Breast epithelium (tissue), 4 donors: ENCODE results near the gene SMPX. TPM values are rescaled to one million over a fixed set of nuclear protein-coding genes. Genes with fewer than 3 reads are reported as not detected.

Experiments used
- DNase-seq, 2 donors: peaks; one replicate each; pipeline ENCODE4 v3.0.0-alpha.2; 2019; ENCODE audit warnings: low spot score in 2 of 2
- H3K27ac ChIP-seq, 2 donors: fragments of 200-600 bp; sonication (generic) in 1 of 2; one replicate each; pipeline ENCODE4 v1.5.1; 2016 to 2019; ENCODE audit warnings: mild to moderate bottlenecking in 1 of 2
- H3K27me3 ChIP-seq, 2 donors: fragments of 200-600 bp; sonication (generic) in 1 of 2; one replicate each; pipeline versions ENCODE4 v1.5.1 to v1.6.0; 2017 to 2019; ENCODE audit warnings: control low read depth in 1 of 2, mild to moderate bottlenecking in 1 of 2
- H3K36me3 ChIP-seq: fragments of 200-600 bp; one replicate; pipeline ENCODE4 v1.5.1; 2019
- H3K4me1 ChIP-seq, 2 donors: fragments of 200-600 bp; sonication (generic); one replicate each; pipeline ENCODE4 v1.5.1; 2016 to 2019; ENCODE audit warnings: control low read depth in 1 of 2
- H3K4me3 ChIP-seq, 3 donors: fragments of 200-600 bp; sonication (generic); 1 replicate in 2 of 3; 2 replicates in 1 of 3; pipeline ENCODE4 v1.5.1; 2016 to 2019; ENCODE audit warnings: mild to moderate bottlenecking in 3 of 3, moderate library complexity in 2 of 3
- H3K9me3 ChIP-seq, 2 donors: fragments of 200-600 bp; sonication (generic) in 1 of 2; one replicate each; pipeline ENCODE4 v1.5.1; 2016 to 2019; ENCODE audit warnings: control low read depth in 1 of 2
- CTCF ChIP-seq, 3 donors: fragments of 450-650 bp; IDR thresholded peaks; one replicate each; pipeline ENCODE4 v1.5.1; 2016 to 2017; ENCODE audit warnings: antibody characterized with exemption in 3 of 3, mild to moderate bottlenecking in 3 of 3, moderate library complexity in 3 of 3
- POLR2A ChIP-seq: fragments of 450-650 bp; IDR thresholded peaks from one replicate; pipeline ENCODE4 v1.6.1; 2016; ENCODE audit warnings: antibody characterized with exemption, mild to moderate bottlenecking, moderate library complexity
- POLR2AphosphoS5 ChIP-seq, 3 donors: sonication (generic); formaldehyde crosslinking; IDR thresholded peaks; one replicate each; pipeline ENCODE4 v1.6.1; 2017; ENCODE audit warnings: antibody characterized with exemption in 3 of 3
- intact Hi-C: fragments of 100-400 bp; cut with DNase I; formaldehyde crosslinking; loops from one replicate; pipeline ENCODE4 v1.15.1; 2023; ENCODE audit warnings: low total_unique reads
- total RNA-seq, 3 donors: library from RNA; depleted of rRNA; stranded (reverse); fragments of >200 nt; gene quantifications; one replicate each; pipeline ENCODE4 v1.1.0, GENCODE V29; 2016

SMPX gene
- total RNA-seq, 3 donors from 2014 or later, result 1.0 TPM; not detected in 2

- H3K27ac ChIP-seq, result no peak overlapping the region
- no peak overlapping the region for H3K4me3 ChIP-seq
- no peaks in the 10 kb centered on the region for H3K4me1 ChIP-seq
- TF ChIP-seq POLR2A, result no peak
- no peak for TF ChIP-seq CTCF (IDR thresholded peaks at IDR 0.05)
- TF ChIP-seq POLR2AphosphoS5 (IDR thresholded peaks at IDR 0.05), result no peak
- H3K27me3 ChIP-seq, result peaks cover 0 to 16% of the 10 kb centered on the region in 2 donors
- no peak for DNase-seq
- H3K36me3 ChIP-seq, result no peaks in the 10 kb centered on the region
- no peaks in the 10 kb centered on the region for H3K9me3 ChIP-seq
- intact Hi-C loops, result no loop called here
These were observed 58.8 kb downstream of the SMPX start for GRCh38 chrX:21699136-21699535.

- intact Hi-C loops, result no loop called here
- Histone ChIP-seq H3K36me3 (no peaks in the 10 kb centered on the region), H3K27ac (no peak overlapping the region), H3K4me3 (no peak overlapping the region), H3K9me3 (no peaks in the 10 kb centered on the region), H3K4me1 (no peaks in the 10 kb centered on the region), H3K27me3 (peaks cover 0 to 16% of the 10 kb centered on the region in 2 donors)
- no peak for DNase-seq
- TF ChIP-seq POLR2A, result no peak
- TF ChIP-seq POLR2AphosphoS5 (IDR thresholded peaks at IDR 0.05), result no peak
- no peak for TF ChIP-seq CTCF (IDR thresholded peaks at IDR 0.05)
These were observed 59.6 kb downstream of the SMPX start for GRCh38 chrX:21698272-21698671.

- intact Hi-C loops, result no loop called here
- TF ChIP-seq POLR2AphosphoS5 (IDR thresholded peaks at IDR 0.05) (no peak), POLR2A (no peak), CTCF (IDR thresholded peaks at IDR 0.05) (no peak)
- H3K4me1 ChIP-seq, result no peaks in the 10 kb centered on the region
These were observed 66.4 kb downstream of the SMPX start for GRCh38 chrX:21691512-21692018.

GRCh38 chrX:21683941-21684340 lies 74.0 kb downstream of the SMPX start:
- TF ChIP-seq CTCF (IDR thresholded peaks at IDR 0.05) (no peak), POLR2AphosphoS5 (IDR thresholded peaks at IDR 0.05) (no peak), POLR2A (no peak)
- H3K27me3 ChIP-seq, result peaks cover 0 to 15% of the 10 kb centered on the region in 2 donors
- H3K4me3 ChIP-seq, result no peak overlapping the region
- DNase-seq, result no peak
- H3K27ac ChIP-seq, result no peak overlapping the region
- intact Hi-C loops, result loop anchor here (5.0 kb wide), 1 partner anchor 912 kb away; no protein-coding TSS in a partner anchor
- no peaks in the 10 kb centered on the region for H3K36me3 ChIP-seq
- no peaks in the 10 kb centered on the region for H3K9me3 ChIP-seq
- H3K4me1 ChIP-seq, result no peaks in the 10 kb centered on the region

More at GRCh38 chrX:21691512-21692018, 66.4 kb downstream of the SMPX start:
- no peaks in the 10 kb centered on the region for H3K36me3 ChIP-seq
- no peak for DNase-seq
- no peak overlapping the region for H3K27ac ChIP-seq
- H3K9me3 ChIP-seq, result no peaks in the 10 kb centered on the region
- no peak overlapping the region for H3K4me3 ChIP-seq
- H3K27me3 ChIP-seq, result peaks cover 0 to 22% of the 10 kb centered on the region in 2 donors

- DNase-seq, result no peak
- Histone ChIP-seq H3K27ac (no peak overlapping the region), H3K27me3 (peaks cover 0 to 17% of the 10 kb centered on the region in 2 donors), H3K4me3 (no peak overlapping the region), H3K4me1 (no peaks in the 10 kb centered on the region), H3K9me3 (peaks cover 0 to 9% of the 10 kb centered on the region in 2 donors), H3K36me3 (no peaks in the 10 kb centered on the region)
- TF ChIP-seq POLR2AphosphoS5 (IDR thresholded peaks at IDR 0.05) (no peak), CTCF (IDR thresholded peaks at IDR 0.05) (no peak), POLR2A (no peak)
- intact Hi-C loops, result no loop called here
These were observed 79.8 kb downstream of the SMPX start for GRCh38 chrX:21678048-21678612.
